Measurements from ENCODE around the gene SURF4.
"Not testable (repeated sequence)": the region's sequence is repeated elsewhere in the genome, so short reads cannot be mapped to it uniquely, and the experiment has no call there.

Gene SURF4

DNA sequence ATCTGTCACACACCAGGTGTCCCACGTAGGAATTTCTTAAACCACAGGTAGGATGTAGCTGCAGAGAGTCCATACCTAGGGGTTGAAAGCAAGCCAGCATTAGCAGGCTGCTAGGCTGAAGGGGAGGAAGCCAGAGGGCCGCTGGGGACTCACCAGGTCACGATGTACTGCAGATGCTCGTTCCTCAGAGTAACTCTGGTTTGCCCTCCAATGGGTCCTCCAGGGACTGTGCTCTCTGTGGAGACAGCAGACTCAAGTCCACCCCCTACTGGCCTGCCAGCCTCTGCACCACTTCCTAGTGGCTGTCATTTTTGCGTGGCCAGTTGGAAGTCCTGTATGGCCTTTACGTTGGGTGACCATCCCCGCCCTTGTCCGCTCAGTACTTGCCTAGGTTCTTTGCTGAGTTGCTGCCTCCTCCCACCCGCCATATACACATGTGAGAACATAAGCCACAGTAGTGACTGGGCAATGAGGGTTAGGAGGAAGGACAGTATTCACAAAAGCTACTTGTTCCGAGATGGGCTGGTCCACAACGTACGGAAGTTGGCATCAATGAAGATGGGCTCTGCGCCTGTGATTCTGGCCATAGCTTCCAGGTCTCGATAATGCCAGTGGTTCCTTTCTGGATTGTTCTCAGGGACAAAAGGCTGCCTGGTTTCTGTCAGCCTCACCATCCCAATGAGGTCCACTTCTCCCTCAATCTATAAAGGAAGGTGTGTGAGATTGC is 23.8 kb downstream of the SURF4 start:
- DNase-seq (ENCODE audit: low read depth) = no peak

DNA sequence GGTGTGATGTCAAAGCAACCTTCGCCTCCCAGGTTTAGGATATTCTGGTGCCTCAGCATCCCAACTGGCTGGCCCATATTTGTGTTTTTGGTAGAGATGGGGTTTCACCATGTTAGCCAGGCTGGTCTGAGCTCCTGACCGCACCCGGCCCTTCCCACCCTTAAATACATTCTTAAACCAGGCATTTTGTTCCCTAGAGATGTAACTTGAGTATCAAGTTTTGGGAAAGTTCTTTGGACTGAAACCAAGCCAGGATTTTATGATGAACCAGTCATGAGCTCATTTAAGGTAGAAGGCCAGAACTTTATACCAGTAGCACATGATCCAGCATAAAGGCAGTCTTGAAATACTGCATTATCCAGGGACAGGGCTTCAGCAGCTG is 24.3 kb downstream of the SURF4 start:
- DNase-seq (ENCODE audit: low read depth) = no peak

DNA sequence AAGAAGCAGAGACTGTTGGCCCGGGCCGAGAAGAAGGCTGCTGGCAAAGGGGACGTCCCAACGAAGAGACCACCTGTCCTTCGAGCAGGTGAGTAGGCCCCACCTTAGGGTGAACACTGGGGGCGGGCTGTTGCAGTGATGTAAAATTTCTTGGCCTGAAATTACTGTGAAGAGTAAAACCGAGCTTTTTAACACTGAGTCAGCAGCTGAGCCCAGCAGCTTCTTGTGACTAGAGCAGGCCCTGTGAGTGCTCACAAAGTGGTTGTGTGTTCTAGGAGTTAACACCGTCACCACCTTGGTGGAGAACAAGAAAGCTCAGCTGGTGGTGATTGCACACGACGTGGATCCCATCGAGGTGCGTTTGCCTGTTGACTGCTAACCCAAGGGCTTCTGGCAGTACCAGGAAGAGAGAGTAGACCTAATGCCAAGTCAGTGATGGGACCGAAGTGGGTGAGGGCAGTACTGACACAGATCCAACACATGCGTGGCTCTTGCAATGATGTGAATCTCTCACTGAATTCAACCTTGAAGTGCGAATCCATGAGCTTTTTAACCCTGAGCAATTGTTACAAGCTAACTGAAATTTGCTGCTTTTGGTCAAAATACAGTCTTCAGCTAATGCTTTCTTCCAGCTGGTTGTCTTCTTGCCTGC is 25.8 kb downstream of the SURF4 start:
- DNase-seq (ENCODE audit: low read depth) = no peak

DNA sequence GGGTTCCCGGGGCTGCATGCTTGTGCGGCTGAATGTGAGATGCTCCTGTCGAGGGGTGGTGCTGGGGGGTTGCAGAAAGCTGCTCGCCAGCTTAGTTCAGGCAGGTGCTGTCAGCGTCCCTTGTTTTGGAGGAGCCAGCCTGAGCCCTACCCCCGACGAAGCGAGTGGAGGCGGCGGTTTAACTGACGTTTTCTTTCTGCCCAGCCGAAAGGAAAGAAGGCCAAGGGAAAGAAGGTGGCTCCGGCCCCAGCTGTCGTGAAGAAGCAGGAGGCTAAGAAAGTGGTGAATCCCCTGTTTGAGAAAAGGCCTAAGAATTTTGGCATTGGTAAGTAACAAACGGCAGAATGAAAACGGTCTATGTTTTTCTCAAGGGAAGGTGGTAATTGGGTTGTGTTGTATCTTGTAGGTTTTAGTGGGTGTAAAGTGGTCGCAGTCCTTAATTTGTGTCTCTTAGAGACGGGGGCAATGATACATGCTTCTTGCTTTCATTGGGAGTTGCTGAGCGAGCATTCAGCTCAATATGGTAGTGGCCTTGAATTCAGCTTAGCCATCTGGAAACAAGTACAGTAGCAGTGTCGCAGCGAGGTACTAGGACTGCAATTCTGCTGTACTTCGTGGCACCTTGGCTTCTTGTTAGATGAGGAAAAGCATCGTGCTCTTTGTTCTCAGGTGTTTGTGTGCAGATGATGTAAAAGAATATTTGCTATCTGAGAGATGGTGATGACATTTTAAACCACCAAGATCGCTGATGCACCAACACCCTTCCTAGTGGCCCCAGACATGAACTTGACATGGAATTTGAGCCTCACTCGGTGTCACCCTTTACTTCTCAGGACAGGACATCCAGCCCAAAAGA is 26.9 kb downstream of the SURF4 start:
- DNase-seq (ENCODE audit: low read depth) = no peak

DNA sequence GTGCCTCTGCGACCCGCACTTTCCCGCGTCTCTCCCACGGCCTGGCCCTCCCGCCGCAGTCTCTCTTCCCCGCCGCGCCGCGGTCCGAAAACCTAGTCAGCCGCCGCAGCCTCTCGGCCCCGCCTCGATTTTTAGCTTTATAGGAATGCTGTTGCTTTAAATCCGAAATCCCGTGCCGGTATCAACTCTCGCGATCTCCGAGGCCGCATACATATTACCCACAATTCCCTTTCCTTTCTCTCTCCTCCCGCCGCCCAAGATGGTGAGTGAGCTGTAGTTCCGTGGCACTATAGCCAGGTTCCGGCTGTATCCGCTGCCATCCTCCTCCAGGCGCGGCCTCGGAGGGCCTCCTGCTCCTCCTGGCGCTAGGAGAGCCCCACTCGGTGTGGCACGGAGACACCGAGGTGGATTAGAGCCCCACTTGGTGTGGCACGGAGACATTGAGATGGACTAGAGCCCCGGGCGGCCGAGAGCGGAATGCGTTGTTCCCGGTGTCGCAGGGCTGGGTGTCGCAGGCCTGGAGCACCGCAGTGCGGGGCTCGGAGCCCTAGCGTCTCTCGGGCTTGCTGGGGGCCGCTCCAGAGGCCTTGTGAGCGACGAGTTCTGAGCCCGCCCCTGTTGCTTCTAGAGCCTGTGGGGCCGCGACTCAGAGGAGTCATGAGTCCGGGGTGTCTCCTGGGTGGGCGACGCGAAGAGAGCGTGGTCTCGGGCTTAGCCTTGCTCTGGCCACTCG is 27.7 kb downstream of the SURF4 start, which contains the start of the genes MED22 and RPL7A:
TSS of gene MED22 (minus strand) at position 147 of the 733 bp plus-strand sequence. CDS start 1,469 bp downstream, outside the sequence.
TSS of gene RPL7A (plus strand) at position 234 of the 733 bp plus-strand sequence. CDS start at position 260, 26 bp downstream.
- peak; percentile 83 for DNase-seq (ENCODE audit: low read depth)

GRCh38 chr9:133347515-133347984 is 28.3 kb downstream of the SURF4 start:
- DNase-seq (ENCODE audit: low read depth) = no peak

DNA sequence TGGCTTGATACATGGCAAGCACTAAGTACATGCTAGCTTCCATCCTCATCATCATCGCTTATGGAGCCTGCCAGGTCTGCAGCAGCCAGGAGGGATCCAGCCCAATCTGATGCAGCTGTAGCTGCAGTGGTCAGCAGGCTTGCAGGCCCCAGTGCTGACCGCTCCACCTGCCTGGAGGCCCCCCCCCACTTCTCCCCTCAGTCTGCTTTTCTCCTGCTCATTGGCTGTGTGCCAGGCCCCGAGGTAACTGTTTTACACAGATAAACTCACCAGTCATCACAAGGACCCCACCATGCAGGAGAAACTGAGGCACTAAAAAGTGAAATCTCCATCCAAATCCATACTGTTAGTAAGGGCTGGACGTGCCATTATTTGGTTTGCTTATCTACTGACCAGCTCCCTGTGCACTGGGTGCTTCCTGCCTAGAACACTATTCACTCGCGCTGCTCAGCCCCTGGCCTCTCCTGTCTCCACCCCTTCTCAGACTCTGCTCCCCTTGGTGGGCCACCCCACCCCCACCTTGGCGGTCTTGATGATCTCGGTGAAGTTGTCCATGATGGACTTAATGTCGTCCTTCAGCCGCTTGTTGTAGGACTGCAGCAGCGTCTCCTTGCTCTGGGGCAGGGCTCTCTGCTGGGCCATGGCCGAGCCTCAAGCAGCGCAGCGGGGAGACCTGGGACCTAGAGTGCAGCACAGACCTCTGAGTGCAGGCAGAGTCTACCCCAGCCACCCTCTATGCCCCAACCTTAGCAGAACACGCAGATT is 29.7 kb downstream of the SURF4 start:
- DNase-seq (ENCODE audit: low read depth) = no peak

GRCh38 chr9:133345596-133345995 is 30.3 kb downstream of the SURF4 start:
- no peak for DNase-seq (ENCODE audit: low read depth)

GRCh38 chr9:133344979-133345378 is 30.9 kb downstream of the SURF4 start:
- no peak for DNase-seq (ENCODE audit: low read depth)

GRCh38 chr9:133344071-133344470 is 31.8 kb downstream of the SURF4 start:
- no peak for DNase-seq (ENCODE audit: low read depth)

DNA sequence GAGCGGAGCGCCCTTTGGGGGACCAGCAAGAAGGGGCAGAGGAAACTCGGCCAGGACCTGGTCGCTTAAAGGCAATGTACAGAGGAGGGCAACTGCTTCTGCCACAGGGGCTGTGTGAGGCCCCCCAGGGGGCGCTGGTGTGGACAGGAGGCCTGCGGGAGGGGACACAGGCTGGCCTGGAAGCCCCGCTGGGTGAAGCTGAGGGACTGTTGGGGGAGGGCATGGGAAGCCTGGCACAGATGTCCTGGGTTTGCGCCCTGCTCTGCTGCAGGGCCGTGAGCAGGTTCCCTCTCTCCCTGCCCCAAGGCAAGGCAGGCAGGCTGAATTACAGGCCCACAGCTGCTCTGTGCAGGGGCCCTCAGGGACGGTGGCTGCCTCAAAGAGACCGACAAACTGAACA is 33.3 kb downstream of the SURF4 start:
- no peak for DNase-seq (ENCODE audit: low read depth)

GRCh38 chr9:133342069-133342406 is 33.8 kb downstream of the SURF4 start:
- DNase-seq (ENCODE audit: low read depth) = no peak

- DNase-seq (ENCODE audit: low read depth) = no peak
Observed at GRCh38 chr9:133341369-133342068, 34.3 kb downstream of the SURF4 start.

- DNase-seq (ENCODE audit: low read depth) = no peak
Observed at GRCh38 chr9:133340916-133341315, 34.9 kb downstream of the SURF4 start.

DNA sequence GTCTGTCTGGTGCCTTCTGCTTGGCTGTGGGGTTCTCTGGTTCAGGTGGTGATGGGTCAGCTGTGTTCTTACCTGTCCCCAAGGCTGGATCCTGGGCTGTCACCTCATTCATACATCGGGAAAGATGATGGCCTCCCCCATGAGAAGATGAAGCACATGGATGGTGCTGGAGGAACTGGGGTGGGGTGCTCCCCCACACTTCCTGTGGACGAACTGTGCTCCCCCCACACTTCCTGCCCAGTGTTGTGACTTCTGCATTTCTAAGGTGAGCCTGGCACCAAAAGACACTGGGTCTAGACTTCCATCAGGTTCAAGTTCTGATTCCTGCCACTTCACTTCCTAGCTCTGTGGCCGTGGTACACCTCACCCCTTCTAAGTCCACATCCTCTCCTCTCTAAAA is 35.6 kb downstream of the SURF4 start:
- no peak for DNase-seq (ENCODE audit: low read depth)

GRCh38 chr9:133339641-133340040 is 36.2 kb downstream of the SURF4 start:
- DNase-seq (ENCODE audit: low read depth) = no peak

DNA sequence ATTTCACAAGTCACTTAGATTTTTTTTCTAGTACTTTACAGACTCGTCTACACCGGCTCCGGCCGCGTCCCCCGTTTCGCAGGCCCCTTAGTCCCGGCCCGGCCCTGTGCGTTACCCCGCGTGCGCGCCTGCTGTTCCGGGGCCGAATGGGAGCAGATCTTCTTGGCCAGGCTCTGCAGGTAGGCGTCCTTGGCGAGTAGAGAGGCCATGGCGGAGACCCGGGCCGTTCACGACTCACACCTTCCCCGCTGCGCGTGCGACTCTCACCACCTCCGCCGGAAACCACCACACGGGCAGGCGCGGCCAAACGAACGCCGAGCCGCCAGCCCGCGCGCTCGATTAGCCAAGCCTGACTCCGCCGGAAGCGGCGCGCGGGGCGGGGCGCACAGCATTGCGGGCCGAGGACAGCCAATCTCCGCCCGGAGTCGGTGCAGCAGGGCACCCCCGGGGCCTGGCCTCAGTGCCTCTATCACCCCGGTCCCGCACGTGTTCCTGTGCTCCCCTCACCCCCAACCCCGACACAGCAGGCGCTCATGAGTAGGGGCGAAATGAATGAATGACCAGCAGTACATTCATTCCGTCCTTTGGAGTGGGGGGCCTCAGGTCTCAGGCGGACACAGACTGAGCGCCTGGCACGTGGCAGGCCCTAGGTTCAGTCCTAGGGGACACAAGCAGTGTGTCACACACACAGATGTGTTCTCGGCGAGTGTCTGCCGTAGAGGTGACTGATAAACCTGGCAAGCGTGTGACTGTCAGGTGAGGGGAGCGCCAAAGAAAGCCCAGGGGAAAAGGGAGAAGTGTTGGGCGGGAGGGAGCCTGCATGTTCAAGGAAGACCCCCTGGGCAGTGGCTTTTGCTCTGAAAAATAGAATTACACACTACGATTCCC is 39.7 kb downstream of the SURF4 start, which contains the start of gene SURF6:
TSS of gene SURF6 (minus strand) at position 265 of the 888 bp plus-strand sequence. CDS start at position 209, 56 bp downstream.
- DNase-seq (ENCODE audit: low read depth) = peak; percentile 93

DNA sequence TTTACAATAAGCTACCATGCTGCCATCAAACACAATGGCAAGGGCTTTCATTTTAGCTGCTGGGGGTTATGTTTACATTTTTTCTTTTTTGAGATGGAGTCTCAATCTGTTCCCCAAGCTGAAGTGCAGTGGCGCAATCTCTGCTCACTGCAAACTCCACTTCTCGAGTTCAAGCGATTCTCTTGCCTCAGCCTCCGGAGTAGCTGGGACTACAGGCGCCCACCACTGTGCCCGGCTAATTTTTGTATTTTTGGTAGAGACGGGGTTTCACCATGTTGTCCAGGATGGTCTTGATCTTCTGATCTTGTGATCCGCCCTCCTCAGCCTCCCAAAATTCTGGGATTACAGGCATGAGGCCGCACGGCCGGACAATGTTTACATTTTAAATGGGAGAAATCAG is 41.0 kb downstream of the SURF4 start:
- not testable (repeated sequence) for DNase-seq (ENCODE audit: low read depth)

- no peak for DNase-seq (ENCODE audit: low read depth)
Observed at GRCh38 chr9:133334161-133334560, 41.7 kb downstream of the SURF4 start.

Data from activated T-cell treated with anti-CD3 and anti-CD28 coated beads for 1 hour (primary cell).